NCI-H146 (cell line): ENCODE measurements around the gene MRRF.
"Not testable (repeated sequence)": the region's sequence is repeated elsewhere in the genome, so short reads cannot be mapped to it uniquely, and the experiment has no call there.

Source experiments
- DNase-seq: peaks from one replicate; lab custom pipeline; 2025; lab: John Stamatoyannopoulos, UW

MRRF gene

DNA sequence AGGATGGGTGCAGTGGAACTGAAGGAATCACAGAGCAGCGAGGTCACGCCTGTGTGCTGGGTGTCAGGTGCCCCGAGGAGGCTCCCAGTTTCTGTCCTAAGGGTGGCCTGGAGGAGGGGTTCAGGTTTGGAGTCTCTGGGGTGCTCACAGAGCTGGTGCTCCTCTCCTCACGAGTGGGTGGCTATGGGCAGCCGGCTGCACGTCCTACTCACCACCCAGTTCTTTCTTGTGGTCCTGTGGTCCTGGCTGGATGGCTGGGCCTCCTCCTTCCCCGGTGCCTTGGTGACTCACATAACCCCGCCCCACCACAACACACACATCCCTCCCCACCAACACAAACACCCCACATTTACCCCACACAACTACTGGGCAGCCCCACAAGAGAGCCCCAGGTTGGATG, 96.2 kb downstream of the MRRF start:
- DNase-seq: no peak

GRCh38 chr9:122363131-122363530, 98.4 kb downstream of the MRRF start:
- DNase-seq: not testable (repeated sequence)

- no peak for DNase-seq
These were observed 99.6 kb downstream of the MRRF start for GRCh38 chr9:122364117-122364782.

DNA sequence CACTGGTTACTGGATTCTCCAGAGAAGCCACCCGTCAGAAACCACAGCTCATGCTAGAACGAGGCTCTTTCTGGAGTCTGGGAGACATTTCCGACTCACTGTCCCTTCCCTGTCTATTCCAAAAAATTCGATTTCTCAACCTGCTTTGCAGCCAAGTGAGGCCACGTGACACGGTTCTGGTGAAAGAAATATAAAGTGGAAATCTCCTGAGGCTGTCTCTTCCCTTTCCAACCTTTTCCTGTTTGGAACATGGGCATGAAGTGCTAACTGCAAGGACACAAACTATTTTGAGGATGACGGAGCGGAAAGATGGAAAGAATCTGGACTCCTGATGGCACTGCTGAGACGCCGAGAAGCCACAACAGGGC, 100.1 kb downstream of the MRRF start:
- no peak for DNase-seq

- DNase-seq: no peak
These were observed 101.5 kb downstream of the MRRF start for GRCh38 chr9:122366074-122366660.

DNA sequence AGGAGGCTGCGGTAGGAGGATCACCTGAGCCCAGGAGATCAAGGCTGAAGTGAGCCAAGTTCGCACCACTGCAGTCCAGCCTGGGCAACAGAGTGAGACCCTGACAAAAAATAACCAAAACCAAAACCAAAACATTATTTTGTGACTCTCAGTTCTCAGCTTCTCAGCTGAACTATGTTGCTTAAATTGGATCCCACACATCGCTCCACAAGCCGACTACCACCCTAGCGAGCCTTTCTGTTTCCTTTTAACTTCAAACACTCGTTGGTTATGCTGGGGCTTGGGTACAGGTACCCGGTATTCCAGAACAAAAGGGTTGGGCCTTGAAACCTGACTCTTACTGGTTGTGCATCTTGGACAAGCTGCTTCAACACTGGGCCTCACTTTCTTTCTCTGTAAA, 102.4 kb downstream of the MRRF start:
- DNase-seq: no peak

DNA sequence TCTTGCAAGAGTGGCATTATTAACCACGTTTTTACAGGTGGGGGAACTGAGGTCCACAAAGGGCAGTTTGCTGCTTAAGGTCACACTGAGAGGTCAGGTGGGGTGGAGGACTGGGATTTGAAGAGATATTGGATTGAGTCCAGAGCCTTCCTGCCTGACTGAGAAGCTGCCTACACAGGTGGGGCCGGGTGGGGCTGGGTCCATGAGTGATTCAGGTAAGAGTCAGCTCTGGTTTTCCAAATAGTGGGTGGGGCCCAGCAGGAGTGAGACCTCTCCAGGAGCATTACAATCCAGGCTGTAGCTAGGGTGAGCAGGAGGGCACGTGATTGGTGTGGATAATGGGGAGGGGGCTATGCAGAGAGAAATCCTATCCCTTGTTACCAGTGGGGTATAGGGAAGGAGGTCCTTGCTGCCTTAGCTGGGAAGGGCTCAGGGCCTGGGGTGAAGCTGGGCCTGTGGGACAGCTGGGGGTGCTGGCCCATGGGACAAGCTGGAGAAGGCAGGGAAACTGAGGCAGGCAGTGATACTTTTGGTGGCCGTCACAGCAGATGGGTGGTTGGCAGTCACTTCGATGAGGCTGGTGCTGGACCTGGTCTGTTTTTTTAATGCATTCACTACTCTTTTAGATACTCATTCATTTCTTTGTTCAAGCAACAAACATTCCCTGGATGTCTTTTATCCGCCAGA, 103.2 kb downstream of the MRRF start:
- DNase-seq: no peak

DNA sequence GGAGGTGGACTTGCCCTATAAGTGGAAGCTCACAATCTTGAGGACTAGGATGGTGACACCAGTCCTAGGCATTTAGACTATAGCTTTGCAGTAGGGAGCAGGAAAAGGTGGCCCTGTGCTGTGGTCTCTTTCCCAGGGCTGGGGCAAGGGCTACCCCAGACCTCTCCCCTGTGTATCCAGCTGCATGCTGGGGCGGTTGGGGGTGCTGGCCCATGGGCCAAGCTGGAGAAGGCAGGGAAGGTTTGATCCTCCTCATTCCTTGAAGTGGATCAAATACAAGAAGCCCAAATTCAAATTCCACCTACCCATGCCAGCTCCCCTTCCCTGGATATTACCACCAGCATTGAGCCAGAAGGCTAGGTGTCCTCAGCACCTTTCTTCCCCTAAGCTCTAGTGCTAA, 104.0 kb downstream of the MRRF start:
- no peak for DNase-seq

DNA sequence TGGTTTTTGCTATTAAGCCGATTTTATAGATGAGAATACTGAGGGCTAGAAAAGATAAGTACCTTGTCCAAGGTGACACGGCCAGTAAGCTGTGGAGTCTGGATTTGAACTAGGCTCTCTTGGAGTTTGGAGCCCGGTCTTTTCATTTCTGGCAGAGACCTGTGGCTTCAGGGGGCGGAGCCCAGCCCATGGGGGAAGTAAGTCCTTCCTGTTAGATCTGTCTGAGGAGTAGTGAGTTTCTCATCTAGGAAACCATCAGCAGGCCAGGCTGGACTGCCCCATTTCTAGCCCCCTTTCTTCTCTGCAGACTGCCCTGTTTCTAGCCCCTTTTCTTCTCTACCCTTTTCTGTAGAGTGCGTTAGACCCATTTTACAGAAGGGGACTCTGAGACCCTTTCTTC, 105.6 kb downstream of the MRRF start:
- no peak for DNase-seq

GRCh38 chr9:122370869-122371755, 106.4 kb downstream of the MRRF start, which contains the start of gene PTGS1:
PTGS1 (plus strand) TSS chr9:122371024; CDS start chr9:122371085, 61 bp downstream.
- peak; percentile 39 for DNase-seq

GRCh38 chr9:122371846-122372245, 107.2 kb downstream of the MRRF start:
- no peak for DNase-seq

GRCh38 chr9:122372856-122373845, 108.5 kb downstream of the MRRF start:
- DNase-seq: no peak

- peak; percentile 15 for DNase-seq
These were observed 110.3 kb downstream of the MRRF start for GRCh38 chr9:122374885-122375420.

DNA sequence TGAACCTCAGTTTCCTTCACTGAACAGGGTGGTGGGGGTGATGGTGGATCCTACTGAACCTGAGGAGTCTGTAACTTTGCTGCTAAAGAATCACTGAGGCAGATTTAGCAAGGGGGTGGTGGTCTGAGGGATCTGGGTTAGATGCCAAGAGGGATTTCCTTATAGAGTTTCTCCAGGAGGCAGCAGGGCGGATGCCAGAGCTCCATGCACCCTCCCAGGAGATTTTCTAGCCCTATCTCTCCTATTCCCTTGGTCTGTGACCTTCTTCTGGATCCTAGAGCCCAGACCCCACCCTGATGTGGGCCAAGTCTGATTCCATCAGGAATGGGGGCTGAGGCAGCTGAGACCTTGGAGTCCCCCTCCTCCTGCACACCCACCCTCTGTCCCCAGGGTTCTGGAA, 112.1 kb downstream of the MRRF start:
- no peak for DNase-seq

DNA sequence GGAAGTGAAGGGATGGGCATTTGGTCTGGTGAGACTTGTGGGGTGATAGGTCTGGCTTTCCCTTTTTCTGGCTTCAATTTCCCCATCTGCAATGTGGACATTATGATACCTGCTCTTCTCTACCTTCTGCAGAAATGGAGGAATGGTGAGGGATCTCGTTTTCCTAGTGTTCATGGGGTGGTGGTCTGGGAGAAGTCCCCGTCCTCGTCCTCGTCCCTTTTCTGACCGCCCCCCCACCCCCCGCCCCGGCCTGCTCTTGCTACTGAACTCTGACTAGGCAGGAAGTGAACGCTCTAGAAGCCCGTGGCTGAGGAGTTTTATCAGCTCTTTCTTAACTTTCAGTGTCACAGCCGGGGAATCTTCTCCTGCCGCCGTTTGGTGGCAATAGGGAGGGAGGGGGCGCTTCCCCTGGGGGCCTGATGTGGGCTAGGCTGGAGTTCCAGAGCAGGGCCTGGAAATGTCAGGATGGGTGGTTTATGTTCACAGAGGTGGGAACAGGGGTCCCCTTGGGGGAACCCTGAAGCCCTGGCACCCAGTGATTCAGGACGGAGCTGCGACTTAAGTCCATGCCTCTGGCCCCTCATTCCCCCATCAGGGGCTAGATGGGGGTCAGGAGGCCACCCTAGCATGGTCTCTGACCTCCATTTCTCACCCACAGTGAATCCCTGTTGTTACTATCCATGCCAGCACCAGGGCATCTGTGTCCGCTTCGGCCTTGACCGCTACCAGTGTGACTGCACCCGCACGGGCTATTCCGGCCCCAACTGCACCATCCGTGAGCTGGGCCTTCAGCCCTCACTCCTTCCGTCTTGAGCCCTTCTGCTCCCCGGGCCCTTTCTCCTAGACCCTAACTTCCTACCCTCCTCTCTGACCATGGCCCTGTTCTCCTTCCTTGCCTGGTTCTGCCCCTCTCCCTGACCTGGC, 112.8 kb downstream of the MRRF start:
- no peak for DNase-seq

DNA sequence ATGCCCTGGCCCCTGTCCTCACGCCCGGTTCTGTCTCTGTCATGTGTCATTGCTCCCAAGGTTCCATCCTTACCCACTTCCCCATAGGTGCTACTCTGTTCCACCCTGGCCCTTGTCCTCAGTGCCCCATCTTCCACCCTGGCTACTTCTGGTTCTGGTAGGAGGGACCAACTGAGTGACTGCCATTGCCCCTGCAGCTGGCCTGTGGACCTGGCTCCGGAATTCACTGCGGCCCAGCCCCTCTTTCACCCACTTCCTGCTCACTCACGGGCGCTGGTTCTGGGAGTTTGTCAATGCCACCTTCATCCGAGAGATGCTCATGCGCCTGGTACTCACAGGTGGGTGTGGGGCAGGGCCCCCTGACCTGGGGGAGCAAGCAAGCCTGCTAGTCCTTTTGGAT, 113.6 kb downstream of the MRRF start:
- DNase-seq: no peak

GRCh38 chr9:122379340-122379739, 114.7 kb downstream of the MRRF start:
- no peak for DNase-seq

GRCh38 chr9:122380293-122380692, 115.6 kb downstream of the MRRF start:
- no peak for DNase-seq
